Adrenal gland (tissue), 5 donors: ENCODE results near the gene MPI.

ENCODE experiments used
- POLR2A ChIP-seq, 2 donors: fragments of 450-650 bp; IDR thresholded peaks; one replicate each; pipeline ENCODE4 v1.6.1; 2017; ENCODE audit warnings: antibody characterized with exemption in 2 of 2, mild to moderate bottlenecking in 2 of 2, moderate library complexity in 1 of 2
- TF ChIP-seq, protein P1 (sequence below), 6 experiments: fragments of 450-650 bp in 4 of 6; fragments of 200-600 bp in 2 of 6; sonication (generic) in 1 of 6; IDR thresholded peaks; 1 replicate in 5 of 6; 2 replicates in 1 of 6; pipeline versions ENCODE4 v1.5.1 to v1.8.0; 2016 to 2021; ENCODE audit warnings: antibody characterized with exemption in 6 of 6, mild to moderate bottlenecking in 2 of 6, moderate library complexity in 1 of 6
- donor health status: DM: no; HTN: no; CAD: no.

DNA sequence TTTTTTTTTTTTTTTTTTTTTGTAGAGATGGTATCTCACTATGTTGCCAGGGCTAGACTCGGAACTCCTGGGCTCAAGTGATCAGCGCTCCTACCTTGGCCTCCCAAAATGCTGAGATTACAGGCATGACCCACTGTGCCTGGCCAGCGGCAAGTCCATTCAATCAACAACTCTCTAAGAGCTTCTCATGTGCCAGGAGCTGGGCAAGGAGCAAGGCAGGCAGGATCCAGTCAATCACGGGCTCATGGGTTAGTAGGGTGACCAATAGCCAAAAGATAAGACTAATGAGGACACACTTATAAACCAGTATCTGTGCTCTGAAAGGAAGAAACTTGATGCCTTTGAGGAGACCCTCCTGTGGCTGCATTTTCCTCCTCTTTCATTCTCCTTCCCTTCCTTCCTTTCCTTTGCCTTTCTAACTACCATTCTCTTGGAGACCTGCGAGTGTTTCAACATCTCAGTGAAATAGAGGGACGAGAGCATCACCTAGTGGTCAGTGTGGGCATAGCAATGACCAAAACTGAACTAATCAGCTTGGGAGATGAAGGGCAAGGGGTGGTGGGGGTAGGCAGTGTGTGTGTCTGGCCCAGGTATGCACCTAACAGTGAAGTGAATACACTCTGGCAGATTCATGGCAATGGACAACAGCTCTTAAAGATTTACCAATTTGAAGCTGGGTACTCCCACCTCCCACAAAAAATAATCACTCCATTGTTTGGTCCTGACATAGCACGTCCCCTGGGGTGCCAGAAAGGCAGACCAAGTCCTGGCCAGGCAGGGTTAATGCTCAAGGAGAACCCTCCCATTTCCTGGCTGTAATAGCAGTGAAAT is 60.5 kb downstream of the MPI start:
- no peak for TF ChIP-seq POLR2A (IDR thresholded peaks at IDR 0.05)
- TF ChIP-seq, protein P1, sequence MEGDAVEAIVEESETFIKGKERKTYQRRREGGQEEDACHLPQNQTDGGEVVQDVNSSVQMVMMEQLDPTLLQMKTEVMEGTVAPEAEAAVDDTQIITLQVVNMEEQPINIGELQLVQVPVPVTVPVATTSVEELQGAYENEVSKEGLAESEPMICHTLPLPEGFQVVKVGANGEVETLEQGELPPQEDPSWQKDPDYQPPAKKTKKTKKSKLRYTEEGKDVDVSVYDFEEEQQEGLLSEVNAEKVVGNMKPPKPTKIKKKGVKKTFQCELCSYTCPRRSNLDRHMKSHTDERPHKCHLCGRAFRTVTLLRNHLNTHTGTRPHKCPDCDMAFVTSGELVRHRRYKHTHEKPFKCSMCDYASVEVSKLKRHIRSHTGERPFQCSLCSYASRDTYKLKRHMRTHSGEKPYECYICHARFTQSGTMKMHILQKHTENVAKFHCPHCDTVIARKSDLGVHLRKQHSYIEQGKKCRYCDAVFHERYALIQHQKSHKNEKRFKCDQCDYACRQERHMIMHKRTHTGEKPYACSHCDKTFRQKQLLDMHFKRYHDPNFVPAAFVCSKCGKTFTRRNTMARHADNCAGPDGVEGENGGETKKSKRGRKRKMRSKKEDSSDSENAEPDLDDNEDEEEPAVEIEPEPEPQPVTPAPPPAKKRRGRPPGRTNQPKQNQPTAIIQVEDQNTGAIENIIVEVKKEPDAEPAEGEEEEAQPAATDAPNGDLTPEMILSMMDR (IDR thresholded peaks at IDR 0.05) = peak; percentile 97 to 100 (median 99)
